Vagina (tissue), 2 donors: Measurements from ENCODE around the gene SEMA4A. TPM values are rescaled to one million over a fixed set of nuclear protein-coding genes. Genes with fewer than 3 reads are reported as not detected.

Experiments
- DNase-seq, 2 donors: peaks; one replicate each; pipeline ENCODE4 v3.0.0-alpha.2; 2017; ENCODE audit errors: extremely low spot score in 2 of 2
- H3K27ac ChIP-seq: fragments of 200-600 bp; sonication (generic); one replicate; pipeline ENCODE4 v1.5.1; 2019
- H3K27me3 ChIP-seq: fragments of 200-600 bp; sonication (generic); one replicate; pipeline ENCODE4 v1.5.1; 2019
- H3K36me3 ChIP-seq, 2 donors: fragments of 200-600 bp; sonication (generic); one replicate each; pipeline ENCODE4 v1.5.1; 2017 to 2019
- H3K4me1 ChIP-seq: fragments of 200-600 bp; sonication (generic); one replicate; pipeline ENCODE4 v1.5.1; 2019
- H3K4me3 ChIP-seq, 2 donors: fragments of 200-600 bp; sonication (generic); 1 replicate in 1 of 2; 2 replicates in 1 of 2; pipeline ENCODE4 v1.5.1; 2016 to 2019
- H3K9me3 ChIP-seq: fragments of 200-600 bp; sonication (generic); one replicate; pipeline ENCODE4 v1.5.1; 2019
- CTCF ChIP-seq, 3 experiments: fragments of 450-650 bp in 2 of 3; fragments of 200-600 bp in 1 of 3; sonication (generic) in 1 of 3; IDR thresholded peaks; one replicate each; pipeline ENCODE4 v1.5.1; 2017 to 2019; ENCODE audit warnings: antibody characterized with exemption in 3 of 3, mild to moderate bottlenecking in 2 of 3, moderate library complexity in 2 of 3
- POLR2A ChIP-seq, 2 donors: fragments of 450-650 bp; IDR thresholded peaks; one replicate each; pipeline ENCODE4 v1.6.1; 2017; ENCODE audit warnings: antibody characterized with exemption in 2 of 2, mild to moderate bottlenecking in 2 of 2, moderate library complexity in 2 of 2
- POLR2AphosphoS5 ChIP-seq, 2 donors: sonication (generic); formaldehyde crosslinking; IDR thresholded peaks; one replicate each; pipeline ENCODE4 v1.9.0; 2017; ENCODE audit warnings: antibody characterized with exemption in 2 of 2, mild to moderate bottlenecking in 2 of 2, low read depth in 1 of 2; ENCODE audit not compliant: insufficient read depth in 1 of 2
- intact Hi-C: fragments of 100-400 bp; cut with DNase I; formaldehyde crosslinking; loops from one replicate; pipeline ENCODE4 v1.15.1; 2023
- total RNA-seq: library from RNA; depleted of rRNA; stranded (reverse); fragments of >200 nt; gene quantifications from one replicate; pipeline ENCODE4 v1.2.3, GENCODE V29; 2016

SEMA4A gene
- total RNA-seq, 1 donor from 2014 or later: 18.7 TPM

DNA sequence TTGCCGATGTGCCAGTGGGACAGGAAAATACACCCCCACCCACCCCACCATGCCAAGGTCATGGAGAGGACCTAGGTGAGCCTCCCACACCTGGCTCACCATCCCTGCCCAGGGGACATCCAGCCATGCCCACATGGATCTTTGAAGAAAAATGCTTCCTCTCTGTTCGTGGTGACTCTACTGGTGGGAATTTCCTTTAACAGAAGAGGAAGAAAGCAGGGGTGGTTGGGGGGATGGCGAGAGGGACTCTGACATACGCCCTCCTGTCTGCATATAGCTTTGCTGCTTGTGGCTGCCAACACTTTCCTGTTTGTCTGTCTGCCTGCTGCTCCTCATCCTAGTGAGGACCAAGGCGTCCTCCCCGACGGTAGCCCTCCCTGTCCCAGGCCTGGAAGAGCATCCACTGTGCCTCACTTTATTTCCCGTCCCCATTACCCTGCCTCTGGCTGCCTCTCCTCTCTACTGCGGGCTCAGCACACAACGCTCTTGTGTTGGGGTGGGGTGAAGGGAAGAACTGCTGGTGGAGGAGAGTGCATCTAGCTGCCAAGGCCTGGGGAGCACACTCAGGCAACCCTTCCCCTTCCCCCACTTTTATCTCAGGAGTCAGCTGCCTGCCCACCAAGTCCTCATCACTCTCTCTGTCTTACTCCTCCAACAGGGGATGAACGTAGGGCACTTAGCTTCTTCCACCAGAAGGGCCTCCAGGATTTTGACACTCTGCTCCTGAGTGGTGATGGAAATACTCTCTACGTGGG is 2.5 kb downstream of the SEMA4A start:
- H3K27ac ChIP-seq: no peak overlapping the region
- H3K36me3 ChIP-seq: no peaks in the 10 kb centered on the region
- H3K27me3 ChIP-seq: no peaks in the 10 kb centered on the region
- intact Hi-C loops: loop anchor here (5.0 kb wide), 1 partner anchor 476 kb away; no protein-coding TSS in a partner anchor
- no peak for TF ChIP-seq POLR2AphosphoS5 (IDR thresholded peaks at IDR 0.05; ENCODE audit: insufficient read depth in 1 of 2, low read depth in 1 of 2)
- no peak for TF ChIP-seq POLR2A (IDR thresholded peaks at IDR 0.05)
- TF ChIP-seq CTCF (IDR thresholded peaks at IDR 0.05): no peak
- no peaks in the 10 kb centered on the region for H3K9me3 ChIP-seq
- no peak for DNase-seq
- H3K4me3 ChIP-seq: no peak overlapping the region
- H3K4me1 ChIP-seq: peaks cover 13% of the 10 kb centered on the region

DNA sequence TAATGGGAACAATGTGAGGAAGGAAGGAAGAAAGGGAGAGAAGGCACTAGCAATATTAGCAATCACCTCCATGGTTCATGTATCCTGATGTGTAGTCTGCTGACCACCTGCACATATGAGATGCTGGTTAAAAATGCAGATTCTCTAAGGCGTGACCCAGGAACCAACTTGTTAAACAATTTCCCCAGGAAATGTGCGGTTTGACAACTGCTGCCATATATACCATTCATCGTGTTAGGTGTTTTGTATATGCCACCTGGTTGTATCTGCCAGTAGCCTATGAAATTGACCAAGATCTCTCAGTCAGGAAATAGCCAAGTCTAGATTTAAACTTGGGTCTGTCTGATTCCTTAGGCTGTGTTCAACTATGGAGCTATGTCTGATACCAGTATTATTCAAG is 4.1 kb downstream of the SEMA4A start:
- Histone ChIP-seq H3K36me3 (no peaks in the 10 kb centered on the region), H3K27me3 (no peaks in the 10 kb centered on the region), H3K27ac (no peak overlapping the region), H3K9me3 (no peaks in the 10 kb centered on the region), H3K4me3 (no peak overlapping the region), H3K4me1 (peaks cover 18% of the 10 kb centered on the region)
- intact Hi-C loops: loop anchor here (5.0 kb wide), 1 partner anchor 475 kb away; no protein-coding TSS in a partner anchor
- TF ChIP-seq POLR2A (IDR thresholded peaks at IDR 0.05) (no peak), CTCF (IDR thresholded peaks at IDR 0.05) (no peak), POLR2AphosphoS5 (IDR thresholded peaks at IDR 0.05; ENCODE audit: insufficient read depth in 1 of 2, low read depth in 1 of 2) (no peak)
- DNase-seq: no peak

- H3K27me3 ChIP-seq: no peaks in the 10 kb centered on the region
- TF ChIP-seq POLR2AphosphoS5 (IDR thresholded peaks at IDR 0.05; ENCODE audit: insufficient read depth in 1 of 2, low read depth in 1 of 2) (no peak), CTCF (IDR thresholded peaks at IDR 0.05) (no peak), POLR2A (IDR thresholded peaks at IDR 0.05) (no peak)
- no peak for DNase-seq
- H3K27ac ChIP-seq: no peak overlapping the region
- no peaks in the 10 kb centered on the region for H3K9me3 ChIP-seq
- no peaks in the 10 kb centered on the region for H3K36me3 ChIP-seq
- H3K4me3 ChIP-seq: no peak overlapping the region
- peaks cover 18% of the 10 kb centered on the region for H3K4me1 ChIP-seq
- intact Hi-C loops: loop anchor here (5.0 kb wide), 1 partner anchor 474 kb away; no protein-coding TSS in a partner anchor
Measured at GRCh38 chr1:156157966-156158365, 4.6 kb downstream of the SEMA4A start.

GRCh38 chr1:156160000-156160742 is 6.8 kb downstream of the SEMA4A start:
- H3K4me1 ChIP-seq: peaks cover 18% of the 10 kb centered on the region
- no peaks in the 10 kb centered on the region for H3K9me3 ChIP-seq
- H3K4me3 ChIP-seq: peak overlapping the region; percentile 52 to 58
- no peaks in the 10 kb centered on the region for H3K27me3 ChIP-seq
- intact Hi-C loops: loop anchor here (5.0 kb wide), 1 partner anchor 472 kb away; no protein-coding TSS in a partner anchor
- H3K36me3 ChIP-seq: no peaks in the 10 kb centered on the region
- TF ChIP-seq POLR2AphosphoS5 (IDR thresholded peaks at IDR 0.05; ENCODE audit: insufficient read depth in 1 of 2, low read depth in 1 of 2) (peak in 1 of 2 donors; percentile 23), CTCF (IDR thresholded peaks at IDR 0.05) (no peak)
- peak overlapping the region; percentile 89 for H3K27ac ChIP-seq
- no peak for DNase-seq
